Measurements from ENCODE around the gene SNX2.
"Not testable (repeated sequence)": the region's sequence is repeated elsewhere in the genome, so short reads cannot be mapped to it uniquely, and the experiment has no call there.

Gene SNX2

DNA sequence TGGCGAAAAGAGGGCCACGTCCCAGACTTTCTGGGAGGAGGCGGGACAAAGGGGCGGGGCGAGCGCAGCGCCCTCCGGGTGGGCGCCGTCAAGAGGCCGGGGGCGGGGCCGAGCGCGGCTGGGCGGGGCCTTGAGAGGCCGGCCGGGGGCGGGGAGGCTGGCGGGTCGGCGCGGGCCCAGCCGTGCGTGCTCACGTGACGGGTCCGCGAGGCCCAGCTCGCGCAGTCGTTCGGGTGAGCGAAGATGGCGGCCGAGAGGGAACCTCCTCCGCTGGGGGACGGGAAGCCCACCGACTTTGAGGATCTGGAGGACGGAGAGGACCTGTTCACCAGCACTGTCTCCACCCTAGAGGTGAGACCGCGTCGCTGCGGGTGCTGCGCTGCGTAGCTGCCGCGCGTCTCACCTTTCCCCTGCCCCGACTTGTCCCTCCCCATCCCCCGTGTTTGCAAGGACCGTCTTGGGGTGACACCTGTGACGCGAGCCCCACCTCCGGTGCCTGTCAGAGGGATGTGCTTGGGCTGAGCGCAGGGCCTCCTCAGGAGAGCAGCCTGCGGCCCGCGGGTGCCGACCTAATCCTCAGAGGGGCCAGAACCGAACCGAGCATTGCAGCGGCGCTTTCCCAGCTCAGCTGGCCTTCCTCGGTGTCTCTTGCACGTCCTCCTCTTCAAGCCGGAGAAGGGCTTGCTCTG lies at the start of gene SNX2:
TSS of gene SNX2 (plus strand) at position 220 of the 689 bp plus-strand sequence. CDS start at position 244, 24 bp downstream.
- DNase-seq (ENCODE audit: low spot score): peak; percentile 91

- no peak for DNase-seq (ENCODE audit: low spot score)
Measured at GRCh38 chr5:122727112-122727541, 47.8 kb upstream of the SNX2 start.

GRCh38 chr5:122730037-122730436 lies 44.8 kb upstream of the SNX2 start:
- no peak for DNase-seq (ENCODE audit: low spot score)

DNA sequence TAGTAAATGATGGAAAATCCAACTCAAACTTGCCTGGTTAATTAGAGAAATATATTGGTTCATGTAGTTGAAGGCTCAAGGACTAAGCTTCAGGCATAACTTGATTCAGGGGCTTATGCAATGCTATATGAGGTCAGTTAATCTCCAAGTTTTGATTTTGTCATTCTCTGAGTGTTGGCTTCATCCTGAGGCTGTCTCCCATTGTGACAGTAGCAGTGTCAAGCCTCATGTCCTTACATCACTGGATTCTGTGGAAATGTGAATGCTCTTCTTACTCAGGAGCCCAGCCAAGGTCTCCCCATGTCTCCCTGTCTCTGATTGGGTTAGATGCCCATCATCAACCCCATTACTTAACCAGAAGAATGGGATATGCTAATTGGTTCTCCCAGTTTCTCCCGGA lies 44.4 kb upstream of the SNX2 start:
- no peak for DNase-seq (ENCODE audit: low spot score)

- DNase-seq (ENCODE audit: low spot score): no peak
Measured at GRCh38 chr5:122736086-122736845, 38.6 kb upstream of the SNX2 start.

DNA sequence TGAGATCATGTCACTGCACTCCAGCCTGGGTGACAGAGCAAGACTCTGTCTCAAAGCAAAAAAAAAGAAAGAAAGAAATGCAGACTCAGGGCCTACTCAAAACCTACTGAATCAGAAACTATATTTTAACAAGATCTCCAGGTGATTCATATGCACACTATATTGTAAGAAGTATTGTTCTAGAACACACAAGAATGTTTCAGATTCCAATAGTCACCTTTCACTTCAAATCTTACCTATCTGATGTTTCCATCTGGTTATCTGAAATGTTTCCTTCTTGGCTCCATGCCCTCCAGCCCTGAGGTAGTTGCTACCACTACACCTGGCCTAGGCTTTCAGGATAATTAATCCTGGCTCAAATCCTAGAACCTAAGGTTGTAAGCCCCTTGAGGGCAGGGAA lies 36.8 kb upstream of the SNX2 start:
- DNase-seq (ENCODE audit: low spot score): no peak

DNA sequence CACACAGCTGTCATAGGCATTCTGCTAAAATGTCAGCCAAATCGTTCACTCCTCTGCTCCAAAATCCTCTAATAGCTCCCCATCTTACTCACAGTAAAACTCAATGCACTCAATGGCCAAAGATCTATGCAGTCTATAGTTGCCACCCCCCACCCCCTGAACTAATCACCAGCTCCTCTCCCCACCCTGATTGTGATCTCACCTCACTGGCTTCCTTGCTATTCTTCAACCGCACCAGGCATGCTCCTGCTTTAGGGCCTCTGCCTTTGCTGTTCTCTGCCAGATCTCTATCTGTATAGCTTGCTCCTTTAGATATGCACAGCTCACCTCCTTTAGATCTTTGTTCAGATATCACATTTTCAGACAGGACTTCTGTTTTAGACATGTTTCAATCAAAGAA lies 33.2 kb upstream of the SNX2 start:
- DNase-seq (ENCODE audit: low spot score): no peak

DNA sequence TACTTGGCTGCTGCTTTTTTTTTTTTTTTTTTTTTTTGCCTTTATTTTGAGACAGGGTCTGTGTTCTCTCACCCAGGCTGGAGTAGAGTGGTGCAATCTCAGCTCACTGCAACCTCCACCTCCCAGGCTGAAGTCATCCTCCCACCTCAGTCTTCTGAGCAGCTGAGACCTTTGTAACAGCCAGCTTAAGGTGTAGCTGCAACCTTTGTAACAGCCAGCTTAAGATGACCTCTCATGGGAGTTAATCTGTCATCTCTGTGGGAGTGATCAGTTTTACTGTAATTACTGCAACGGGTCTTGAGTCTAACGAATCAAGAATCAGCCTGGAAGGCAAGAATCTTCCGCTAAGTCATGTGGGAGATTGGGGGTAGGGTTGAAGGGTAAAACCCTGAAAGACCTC lies 31.6 kb upstream of the SNX2 start:
- no peak for DNase-seq (ENCODE audit: low spot score)

GRCh38 chr5:122745597-122745996 lies 29.3 kb upstream of the SNX2 start:
- no peak for DNase-seq (ENCODE audit: low spot score)

GRCh38 chr5:122749886-122750285 lies 25.0 kb upstream of the SNX2 start:
- no peak for DNase-seq (ENCODE audit: low spot score)

DNA sequence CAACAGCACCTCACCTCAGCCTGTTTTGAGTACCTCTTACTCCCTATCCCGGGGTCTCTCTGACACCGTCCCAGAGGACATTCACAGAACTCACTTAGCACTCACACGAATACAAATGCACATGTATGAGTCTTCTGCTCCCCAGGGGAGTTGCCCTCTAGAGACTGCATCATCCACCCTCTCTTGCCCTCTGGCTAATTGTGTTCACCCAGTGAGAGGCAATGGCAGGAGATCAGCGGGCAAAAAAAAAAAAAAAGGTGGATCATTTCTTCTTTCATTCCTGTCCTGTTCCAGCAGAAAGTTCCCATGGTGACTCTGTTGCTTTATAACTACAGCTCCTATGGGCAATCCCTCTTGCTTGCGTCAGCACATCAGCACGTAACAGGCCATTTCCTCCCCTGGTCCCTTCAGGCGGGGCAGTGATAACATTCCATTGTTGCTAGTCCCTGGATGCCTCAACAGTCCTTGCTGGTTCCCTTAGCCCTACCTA lies 23.5 kb upstream of the SNX2 start:
- DNase-seq (ENCODE audit: low spot score): no peak

DNA sequence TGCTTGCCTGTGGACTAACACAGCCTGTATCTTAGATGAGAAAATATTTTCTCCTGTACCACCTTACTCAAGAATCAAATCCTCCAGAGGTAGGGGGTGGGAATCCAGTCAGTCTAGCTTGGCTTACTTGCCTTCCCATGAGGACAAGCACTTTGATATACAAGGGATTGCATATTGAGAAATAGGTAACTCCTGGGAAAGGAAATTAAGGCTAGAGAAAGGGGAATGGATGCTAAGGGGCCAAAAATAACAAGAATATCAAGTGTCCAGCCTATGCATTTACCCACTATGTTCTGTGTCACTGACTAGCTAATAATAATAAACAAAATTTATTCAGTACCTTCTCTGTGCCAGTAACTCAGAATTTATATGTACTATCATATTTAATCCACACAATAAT lies 21.4 kb upstream of the SNX2 start:
- no peak for DNase-seq (ENCODE audit: low spot score)

DNA sequence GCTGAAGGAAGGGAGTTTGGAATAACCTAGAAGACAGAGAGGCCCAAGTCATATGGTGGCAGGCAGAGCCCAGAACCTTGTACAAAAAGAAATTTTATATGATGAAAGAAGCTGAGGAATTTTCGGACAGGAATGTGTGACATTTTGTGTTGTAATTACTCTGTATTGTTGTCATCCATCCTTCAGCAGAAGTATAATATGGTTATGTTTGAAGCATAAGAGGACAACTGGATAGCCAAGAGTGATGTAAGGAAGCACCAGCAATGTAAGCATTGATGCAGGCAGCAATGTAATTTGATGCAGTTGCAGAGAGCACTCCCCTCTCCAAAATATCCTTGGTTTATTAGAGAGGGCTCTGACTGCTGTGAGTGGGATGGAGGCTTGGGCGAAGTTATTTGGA lies 19.1 kb upstream of the SNX2 start:
- no peak for DNase-seq (ENCODE audit: low spot score)

GRCh38 chr5:122756264-122756911 lies 18.5 kb upstream of the SNX2 start:
- DNase-seq (ENCODE audit: low spot score): peak; percentile 23

- DNase-seq (ENCODE audit: low spot score): no peak
Measured at GRCh38 chr5:122757285-122757684, 17.6 kb upstream of the SNX2 start.

DNA sequence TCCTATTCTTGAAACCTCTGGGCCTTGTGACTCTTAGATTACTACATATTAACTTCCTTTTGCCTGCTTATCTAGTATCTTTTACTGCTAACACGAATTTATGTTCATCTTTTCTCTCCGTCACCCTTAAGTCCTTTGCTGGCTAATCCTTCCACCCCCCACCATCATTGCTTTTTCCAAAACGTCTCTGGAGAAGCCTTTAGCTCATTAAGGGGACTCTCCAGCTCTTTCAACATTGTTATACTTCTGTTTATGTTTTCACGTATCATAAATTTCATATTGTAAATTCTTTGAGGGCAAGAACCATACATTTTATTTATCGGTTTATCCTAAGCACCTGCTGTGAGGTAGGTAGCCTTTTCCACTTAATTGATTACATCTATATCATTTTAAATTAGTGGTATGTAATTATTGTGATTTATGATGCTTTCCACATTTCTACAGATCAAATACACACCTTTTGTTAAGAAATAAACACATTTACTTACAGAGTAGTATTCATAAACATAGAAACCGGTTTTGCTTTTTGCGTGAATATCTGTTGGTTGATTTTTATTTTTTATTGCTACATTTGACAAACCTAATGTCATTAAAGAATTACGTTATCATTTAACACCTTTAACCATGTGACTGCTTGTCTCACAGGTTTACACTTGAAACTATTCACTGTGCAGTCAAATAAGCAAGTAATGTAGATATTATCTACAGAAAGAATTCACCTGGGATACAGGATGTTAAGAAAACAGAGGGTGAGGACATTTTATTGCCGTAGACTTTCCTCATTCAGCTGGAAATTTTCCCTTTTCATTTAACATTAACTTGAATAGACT lies 15.4 kb upstream of the SNX2 start:
- no peak for DNase-seq (ENCODE audit: low spot score)

DNA sequence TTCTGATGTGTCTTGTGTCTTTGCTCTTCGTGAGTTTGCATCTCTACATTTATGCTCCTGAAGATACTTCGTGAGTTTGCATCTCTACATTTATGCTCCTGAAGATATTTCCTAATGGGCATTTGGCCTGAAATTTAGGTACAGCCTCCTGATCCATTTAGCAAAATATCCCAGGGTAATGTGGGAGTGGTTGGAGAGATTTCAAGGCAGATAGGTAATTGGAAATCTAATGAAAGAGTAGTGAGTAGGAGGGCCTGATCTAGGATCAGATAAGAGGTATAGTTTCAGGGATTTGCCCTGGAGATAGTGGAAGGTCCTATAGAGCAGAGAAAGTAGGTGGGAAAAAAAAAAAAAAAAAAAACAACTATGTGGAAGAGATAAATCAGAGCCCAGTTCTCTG lies 14.6 kb upstream of the SNX2 start:
- no peak for DNase-seq (ENCODE audit: low spot score)

DNA sequence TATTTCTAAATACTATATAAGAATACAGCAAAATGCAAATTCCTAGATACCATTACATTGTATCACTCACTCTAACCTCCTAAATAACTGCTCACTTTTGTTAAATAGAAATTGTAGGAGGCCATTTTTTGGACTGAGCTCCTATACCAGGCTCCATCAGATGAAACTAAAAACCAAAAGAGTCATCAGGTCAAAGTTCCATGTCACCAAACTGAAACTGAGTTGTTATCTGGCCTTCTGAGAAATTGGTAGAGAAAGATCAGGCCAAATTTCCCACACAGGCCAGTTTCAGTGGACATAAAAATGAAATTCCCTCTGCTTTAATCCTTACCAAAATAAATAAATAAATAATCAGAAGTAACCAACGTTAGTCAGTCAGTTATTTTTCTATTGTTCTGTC lies 13.8 kb upstream of the SNX2 start:
- no peak for DNase-seq (ENCODE audit: low spot score)

DNA sequence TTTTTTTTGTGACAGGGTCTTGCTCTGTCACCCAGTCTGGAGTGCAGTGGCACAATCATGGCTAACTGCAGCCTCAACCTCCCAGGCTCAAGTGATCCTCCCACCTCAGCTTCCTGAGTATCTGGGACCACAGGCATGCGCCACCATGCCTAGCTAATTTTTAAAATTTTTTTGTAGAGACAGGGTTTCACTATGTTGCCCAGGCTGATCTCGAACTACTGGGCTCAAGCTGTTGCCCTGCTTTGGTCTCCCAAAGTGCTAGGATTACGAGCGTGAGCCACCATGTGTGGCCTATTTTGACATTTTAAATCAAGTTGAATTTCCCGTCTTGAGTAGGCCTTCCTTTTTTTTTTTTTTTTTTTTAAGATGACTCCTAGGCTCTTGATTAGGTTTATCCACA lies 13.0 kb upstream of the SNX2 start:
- not testable (repeated sequence) for DNase-seq (ENCODE audit: low spot score)

DNA sequence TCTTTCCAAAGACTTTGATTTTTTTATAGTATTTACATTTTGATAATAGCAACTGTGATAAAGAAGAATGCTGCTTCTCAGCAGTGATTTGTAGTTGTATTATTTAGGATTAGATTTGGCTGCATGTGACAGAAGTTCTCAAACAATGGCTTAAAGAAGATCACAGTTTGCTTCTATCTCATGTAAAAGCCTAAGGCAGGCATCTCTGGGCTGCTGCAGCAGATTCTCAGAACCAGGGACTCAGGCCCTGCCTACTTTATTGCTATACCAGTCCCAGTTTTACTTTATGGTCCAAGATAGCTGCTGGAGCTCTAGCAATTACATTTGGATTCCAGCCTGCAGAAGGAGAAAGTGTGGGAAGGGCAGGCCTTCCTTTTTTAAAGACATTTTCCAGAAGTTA lies 8.8 kb upstream of the SNX2 start:
- no peak for DNase-seq (ENCODE audit: low spot score)

DNA sequence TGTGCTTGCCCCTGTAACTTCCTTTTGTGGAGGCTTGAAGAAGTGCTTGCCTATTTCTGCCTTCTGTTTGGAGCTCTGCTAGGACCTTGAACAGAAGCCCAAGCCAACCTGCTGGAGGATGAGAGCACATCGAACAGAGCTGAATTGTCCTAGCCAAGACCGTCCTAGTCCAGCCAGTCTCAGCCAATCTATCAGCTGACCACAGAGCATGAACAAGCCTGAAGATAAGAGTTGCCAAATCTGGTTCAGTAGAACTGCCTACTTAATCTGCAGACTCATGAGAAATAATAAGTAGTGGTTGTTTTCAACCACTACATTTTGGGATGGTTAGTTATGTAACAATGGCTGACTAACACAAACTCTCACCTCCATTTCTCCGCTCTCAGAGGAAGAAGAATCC lies 4.4 kb upstream of the SNX2 start:
- no peak for DNase-seq (ENCODE audit: low spot score)

- DNase-seq (ENCODE audit: low spot score): no peak
Measured at GRCh38 chr5:122772446-122772845, 2.4 kb upstream of the SNX2 start.

All from NAMALWA (cell line).